Lower lobe of right lung (tissue), 2 donors: ENCODE data around the gene UBE2L5. TPM values are rescaled to one million over a fixed set of nuclear protein-coding genes. Genes with fewer than 3 reads are reported as not detected.
A peak's percentile ranks its signal among the peaks of the same experiment; 100 is the strongest.
"Not testable (repeated sequence)": the region's sequence is repeated elsewhere in the genome, so short reads cannot be mapped to it uniquely, and the experiment has no call there.

ENCODE experiments used
- ATAC-seq, 2 donors: fragments of 200-7000 bp; cut with Tn5 transposase; one replicate each; pipeline ENCODE4 v1.9.1; 2020 to 2022; ENCODE audit warnings: mild to moderate bottlenecking in 2 of 2, moderate library complexity in 2 of 2
- DNase-seq: peaks from one replicate; pipeline ENCODE4 v3.0.0-alpha.2; 2020
- H3K27ac ChIP-seq: fragments of 200-600 bp; one replicate; pipeline ENCODE4 v1.8.0; 2022
- H3K27me3 ChIP-seq: fragments of 200-600 bp; one replicate; pipeline ENCODE4 v1.8.0; 2022; ENCODE audit warnings: low read depth
- H3K36me3 ChIP-seq: fragments of 200-600 bp; one replicate; pipeline ENCODE4 v1.8.0; 2022; ENCODE audit warnings: mild to moderate bottlenecking
- H3K4me1 ChIP-seq: fragments of 200-600 bp; one replicate; pipeline ENCODE4 v1.8.0; 2022
- H3K4me3 ChIP-seq: fragments of 200-600 bp; one replicate; pipeline ENCODE4 v1.8.0; 2022; ENCODE audit warnings: mild to moderate bottlenecking
- H3K9me3 ChIP-seq: fragments of 200-600 bp; one replicate; pipeline ENCODE4 v1.8.0; 2022
- CTCF ChIP-seq: fragments of 200-600 bp; IDR thresholded peaks from one replicate; pipeline ENCODE4 v1.8.0; 2022; ENCODE audit warnings: antibody characterized with exemption, mild to moderate bottlenecking
- intact Hi-C: fragments of 100-400 bp; cut with DNase I; formaldehyde crosslinking; loops from one replicate; pipeline ENCODE4 v1.11.0; 2022
- total RNA-seq: library from RNA; stranded (reverse); fragmentation: NEBNext Ultra II Directional; extraction: Animal tissue kit (Norgen Biotek cat#: 25700); gene quantifications from one replicate; pipeline ENCODE4 v1.2.1, GENCODE V29; 2021
- donor health status: DM: no; HTN: yes; CAD: no; lungs with severe emphysema.

The UBE2L5 gene
- total RNA-seq, 1 donor from 2014 or later: not detected

GRCh38 chr13:30446126-30446500 lies 23.8 kb downstream of the UBE2L5 start:
- ATAC-seq (no peak), DNase-seq (no peak)
- Histone ChIP-seq H3K4me3 (peak overlapping the region; percentile 52), H3K9me3 (no peaks in the 10 kb centered on the region), H3K36me3 (no peaks in the 10 kb centered on the region), H3K27me3 (no peaks in the 10 kb centered on the region), H3K4me1 (peaks cover 14% of the 10 kb centered on the region), H3K27ac (peak overlapping the region; percentile 74)
- TF ChIP-seq CTCF: no peak
- intact Hi-C loops: no loop called here

DNA sequence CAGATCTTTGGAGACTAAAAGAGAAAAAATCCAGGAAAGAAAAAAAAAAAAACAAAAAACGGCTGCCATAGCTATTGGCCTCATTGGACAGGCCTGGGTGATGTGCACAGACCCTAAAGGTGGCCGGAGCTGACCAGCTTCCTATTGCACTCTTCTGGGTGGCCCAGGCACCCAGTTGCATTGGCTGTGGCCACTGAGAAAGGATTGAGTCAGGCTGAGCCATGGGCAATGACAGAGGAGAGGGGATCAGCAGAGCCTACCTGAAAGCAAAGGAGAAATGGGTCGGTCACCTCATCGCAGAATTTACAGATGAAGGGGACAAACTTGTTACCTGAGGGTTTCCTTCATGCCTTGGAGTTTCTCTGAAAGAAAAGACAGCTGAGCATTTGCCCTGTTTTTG lies 26.1 kb downstream of the UBE2L5 start:
- ATAC-seq (no peak), DNase-seq (no peak)
- H3K9me3 ChIP-seq: no peaks in the 10 kb centered on the region
- no peaks in the 10 kb centered on the region for H3K27me3 ChIP-seq
- H3K27ac ChIP-seq: no peak overlapping the region
- intact Hi-C loops: no loop called here
- no peaks in the 10 kb centered on the region for H3K36me3 ChIP-seq
- no peak for TF ChIP-seq CTCF
- H3K4me1 ChIP-seq: peaks cover 14% of the 10 kb centered on the region
- H3K4me3 ChIP-seq: no peak overlapping the region

GRCh38 chr13:30450066-30450465 lies 27.8 kb downstream of the UBE2L5 start:
- H3K4me3 ChIP-seq: no peak overlapping the region
- TF ChIP-seq CTCF: no peak
- no peak for DNase-seq
- no peaks in the 10 kb centered on the region for H3K27me3 ChIP-seq
- H3K4me1 ChIP-seq: peaks cover 14% of the 10 kb centered on the region
- intact Hi-C loops: no loop called here
- no peaks in the 10 kb centered on the region for H3K9me3 ChIP-seq
- no peak for ATAC-seq
- H3K27ac ChIP-seq: no peak overlapping the region
- no peaks in the 10 kb centered on the region for H3K36me3 ChIP-seq

GRCh38 chr13:30451476-30451875 lies 29.2 kb downstream of the UBE2L5 start:
- DNase-seq, ATAC-seq, H3K27me3 ChIP-seq, H3K27ac ChIP-seq, H3K4me1 ChIP-seq, H3K9me3 ChIP-seq, intact Hi-C loops, H3K4me3 ChIP-seq, H3K36me3 ChIP-seq: not testable (repeated sequence)

- intact Hi-C loops: no loop called here
- no peak for TF ChIP-seq CTCF
- ATAC-seq: no peak
Measured at GRCh38 chr13:30453727-30454126, 31.4 kb downstream of the UBE2L5 start.

GRCh38 chr13:30454991-30455390 lies 32.7 kb downstream of the UBE2L5 start:
- no peak for TF ChIP-seq CTCF
- intact Hi-C loops: no loop called here
- Histone ChIP-seq H3K36me3 (no peaks in the 10 kb centered on the region), H3K9me3 (no peaks in the 10 kb centered on the region), H3K4me1 (no peaks in the 10 kb centered on the region), H3K27ac (no peak overlapping the region), H3K27me3 (no peaks in the 10 kb centered on the region), H3K4me3 (no peak overlapping the region)
- ATAC-seq: no peak
- DNase-seq: no peak

More at GRCh38 chr13:30453727-30454126, 31.4 kb downstream of the UBE2L5 start:
- H3K27me3 ChIP-seq: no peaks in the 10 kb centered on the region
- no peaks in the 10 kb centered on the region for H3K9me3 ChIP-seq
- H3K36me3 ChIP-seq: no peaks in the 10 kb centered on the region
- no peak for DNase-seq
- H3K27ac ChIP-seq: no peak overlapping the region
- no peaks in the 10 kb centered on the region for H3K4me1 ChIP-seq
- H3K4me3 ChIP-seq: no peak overlapping the region
